ENCODE results near the gene CABLES1. TPM values are rescaled to one million over a fixed set of nuclear protein-coding genes. Genes with fewer than 3 reads are reported as not detected.
"Not testable (repeated sequence)": the region's sequence is repeated elsewhere in the genome, so short reads cannot be mapped to it uniquely, and the experiment has no call there.

The CABLES1 gene
- polyA plus RNA-seq, 4 donors = 22.8 to 26.6 (median 25.9) TPM

DNA sequence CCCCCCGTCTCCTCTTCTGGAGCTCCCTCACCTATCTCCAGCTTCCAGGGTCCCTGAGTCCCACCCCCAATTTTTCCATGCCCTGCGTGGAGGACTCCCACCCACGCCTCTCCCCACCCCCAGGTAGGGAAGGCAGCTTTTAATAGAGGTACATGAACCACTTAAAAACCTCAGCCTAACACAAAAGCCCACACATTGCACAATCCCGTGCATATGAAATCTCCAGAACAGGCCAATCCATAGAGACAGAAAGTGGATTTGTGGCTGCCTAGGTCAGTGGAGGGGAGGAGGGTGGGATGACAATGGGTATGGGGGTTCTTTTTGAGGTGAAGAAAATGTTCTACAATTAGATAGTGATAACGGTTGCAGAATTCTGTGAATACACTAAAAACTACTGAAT, 145.6 kb downstream of the CABLES1 start:
- DNase-seq (ENCODE audit: low read depth in 4 of 4, low spot score in 2 of 4) = no peak

DNA sequence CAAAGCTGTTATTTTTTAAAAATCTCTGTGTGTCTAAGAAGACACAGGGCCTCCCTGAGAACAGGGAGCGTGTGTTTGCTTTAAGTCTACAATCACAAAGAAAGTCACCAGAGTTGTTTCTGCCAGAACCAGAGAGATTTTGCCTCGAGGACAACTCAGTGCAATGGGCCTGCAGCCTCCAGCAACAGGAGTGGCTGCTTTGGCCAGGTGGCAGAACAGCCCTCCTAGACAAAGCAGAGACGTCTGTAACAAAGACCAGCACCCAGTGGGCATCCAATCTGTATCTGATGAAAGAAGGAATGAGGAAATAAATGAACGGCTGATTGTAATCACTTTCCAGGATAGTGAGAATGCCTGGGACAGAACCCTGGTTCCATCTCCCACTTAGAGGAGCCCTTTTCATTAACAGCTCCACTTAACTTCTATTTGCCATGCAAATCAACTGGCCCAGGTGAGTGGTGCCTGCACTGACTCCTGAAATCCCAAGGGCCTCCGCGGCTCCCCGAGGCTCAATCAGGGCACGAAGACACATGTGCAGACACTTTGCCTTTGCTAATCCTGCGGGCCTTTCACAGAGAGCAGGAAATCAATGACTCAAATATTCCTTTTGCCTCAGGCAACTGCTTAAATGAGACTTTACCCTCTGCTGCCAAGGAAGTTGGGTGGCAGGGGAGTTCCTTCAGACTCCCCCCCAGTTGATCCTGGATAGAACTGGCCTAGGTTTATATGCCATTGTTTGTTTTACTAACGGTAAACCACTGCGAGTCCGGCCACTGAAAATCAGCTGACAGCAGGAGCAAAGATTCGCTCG, 146.5 kb downstream of the CABLES1 start:
- DNase-seq (ENCODE audit: low read depth in 4 of 4, low spot score in 2 of 4) = no peak

- DNase-seq (ENCODE audit: low read depth in 4 of 4, low spot score in 2 of 4) = no peak
Measured at GRCh38 chr18:23282437-23282781, 147.1 kb downstream of the CABLES1 start.

- no peak for DNase-seq (ENCODE audit: low read depth in 4 of 4, low spot score in 2 of 4)
Measured at GRCh38 chr18:23283916-23284430, 148.7 kb downstream of the CABLES1 start.

- no peak for DNase-seq (ENCODE audit: low read depth in 4 of 4, low spot score in 2 of 4)
Measured at GRCh38 chr18:23284629-23285028, 149.3 kb downstream of the CABLES1 start.

- not testable (repeated sequence) for DNase-seq (ENCODE audit: low read depth in 4 of 4, low spot score in 2 of 4)
Measured at GRCh38 chr18:23285581-23285980, 150.3 kb downstream of the CABLES1 start.

DNA sequence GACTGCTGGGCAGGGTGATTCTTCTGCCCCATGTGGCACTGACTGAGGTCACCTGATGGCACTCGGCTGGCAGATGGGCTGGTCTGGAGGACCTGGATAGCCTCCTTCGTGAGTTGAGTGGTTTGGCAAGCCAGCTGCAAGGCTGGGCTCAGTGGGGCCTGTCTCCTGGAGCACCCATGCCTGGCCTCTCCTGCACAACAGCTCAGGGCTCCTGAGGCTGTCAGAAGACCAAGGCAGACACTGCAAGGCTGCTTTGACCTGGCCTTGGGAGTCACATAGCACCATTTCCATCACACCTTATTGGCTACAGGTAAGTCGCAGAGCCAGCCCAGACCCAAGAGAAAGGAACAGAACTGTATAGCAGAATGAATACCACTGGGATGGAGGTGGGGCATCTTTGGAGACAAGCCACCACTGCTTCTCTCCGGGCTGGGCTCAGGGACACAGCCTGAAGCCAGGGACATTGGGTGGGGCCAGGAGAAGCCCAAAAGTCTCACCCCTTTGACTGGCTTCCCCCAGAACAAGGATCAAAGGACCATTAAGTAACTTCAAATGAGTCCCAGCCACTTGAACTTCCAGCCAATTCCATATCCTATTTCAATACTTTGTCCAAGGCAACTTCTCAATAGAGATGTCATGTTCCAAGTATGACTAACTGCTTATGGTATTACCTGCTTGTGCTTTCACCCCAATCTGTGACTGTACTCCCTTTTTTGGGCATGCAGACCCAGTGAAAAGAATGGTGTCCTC, 156.3 kb downstream of the CABLES1 start:
- no peak for DNase-seq (ENCODE audit: low read depth in 4 of 4, low spot score in 2 of 4)

- DNase-seq (ENCODE audit: low read depth in 4 of 4, low spot score in 2 of 4) = no peak
Measured at GRCh38 chr18:23300231-23300805, 165.0 kb downstream of the CABLES1 start.

- DNase-seq (ENCODE audit: low read depth in 4 of 4, low spot score in 2 of 4) = no peak
Measured at GRCh38 chr18:23301972-23302371, 166.7 kb downstream of the CABLES1 start.

DNA sequence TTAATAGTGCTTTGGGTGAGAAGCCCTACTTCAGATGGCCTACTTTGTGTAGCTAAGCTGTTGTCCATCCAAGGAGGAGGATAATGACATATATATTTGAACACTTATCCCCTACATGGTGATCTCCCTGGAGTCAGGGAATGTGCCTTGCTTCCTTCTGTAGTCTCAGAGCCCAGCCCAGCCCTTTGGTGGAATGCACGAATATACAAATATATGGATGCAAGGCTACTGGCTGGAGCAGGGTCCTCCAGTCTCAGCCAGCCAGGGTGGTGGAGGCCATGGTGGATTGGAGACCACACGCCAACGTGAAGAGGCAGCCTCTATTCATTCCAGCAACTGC, 167.2 kb downstream of the CABLES1 start:
- no peak for DNase-seq (ENCODE audit: low read depth in 4 of 4, low spot score in 2 of 4)

GRCh38 chr18:23302851-23303527, 167.7 kb downstream of the CABLES1 start:
- DNase-seq (ENCODE audit: low read depth in 4 of 4, low spot score in 2 of 4) = no peak

DNA sequence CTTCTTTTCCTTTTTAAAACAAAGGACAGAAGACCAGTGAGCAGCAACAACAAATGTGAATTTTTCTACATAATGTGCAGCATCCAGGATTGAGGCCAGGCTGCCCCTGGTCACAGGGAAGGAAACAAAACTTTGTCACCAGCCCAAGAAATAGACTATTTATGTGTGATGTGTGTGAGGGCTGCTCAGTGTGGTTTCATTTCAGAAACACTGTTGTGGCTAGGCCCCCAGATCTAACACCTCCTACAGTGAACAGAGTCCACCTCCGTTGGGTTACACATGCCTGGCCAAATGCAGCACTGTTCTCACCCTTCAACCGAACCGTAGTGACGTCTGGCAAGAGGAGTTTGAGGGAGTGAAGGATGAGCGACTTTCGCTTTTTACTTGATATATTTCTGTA, 171.5 kb downstream of the CABLES1 start:
- no peak for DNase-seq (ENCODE audit: low read depth in 4 of 4, low spot score in 2 of 4)

- no peak for DNase-seq (ENCODE audit: low read depth in 4 of 4, low spot score in 2 of 4)
Measured at GRCh38 chr18:23307567-23308295, 172.4 kb downstream of the CABLES1 start.

Other genes with a start within 250 kb of the CABLES1 start
- 10 to 100 TPM; 38.9 to 64.7 (median 54.9) TPM for gene RBBP8, start 202.2 kb upstream of the CABLES1 start, polyA plus RNA-seq (ENCODE audit: insufficient read length in 4 of 4)